Panc1 (cell line): ENCODE results near the gene MLYCD.

Source experiments
- TF ChIP-seq, protein P1 (sequence below): fragments of 450-650 bp; IDR thresholded peaks from 2 replicates; pipeline ENCODE4 v1.5.1; 2017; ENCODE audit warnings: mild to moderate bottlenecking
- TF ChIP-seq, protein P2 (sequence below), 2 experiments: IDR thresholded peaks; 2 replicates each; pipeline ENCODE4 v1.6.1; 2011 to 2012; ENCODE audit warnings: low read depth in 2 of 2, control low read depth in 1 of 2, low read length in 1 of 2, mild to moderate bottlenecking in 1 of 2, moderate library complexity in 1 of 2; ENCODE audit not compliant: insufficient read depth in 1 of 2

DNA sequence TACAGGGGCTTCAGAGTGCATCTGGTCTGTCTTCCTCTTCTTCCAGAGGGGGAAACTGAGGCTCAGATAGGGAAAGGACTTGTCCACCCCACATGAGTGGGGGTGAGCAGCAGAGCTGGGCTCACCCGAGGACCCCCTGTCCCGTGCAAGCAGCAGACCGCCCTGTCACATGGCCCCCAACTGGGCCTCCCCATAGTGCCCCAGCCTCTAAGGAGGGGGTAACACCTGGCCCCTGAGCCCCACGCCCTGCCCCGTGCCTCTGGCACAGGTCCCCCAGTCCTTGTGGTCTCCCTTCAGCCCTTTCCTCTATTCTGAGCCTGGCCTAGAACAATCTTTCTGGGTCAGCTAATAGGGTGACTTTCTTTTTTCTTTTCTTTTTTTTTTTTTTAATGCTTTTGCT lies 62.7 kb downstream of the MLYCD start:
- TF ChIP-seq, protein P1, sequence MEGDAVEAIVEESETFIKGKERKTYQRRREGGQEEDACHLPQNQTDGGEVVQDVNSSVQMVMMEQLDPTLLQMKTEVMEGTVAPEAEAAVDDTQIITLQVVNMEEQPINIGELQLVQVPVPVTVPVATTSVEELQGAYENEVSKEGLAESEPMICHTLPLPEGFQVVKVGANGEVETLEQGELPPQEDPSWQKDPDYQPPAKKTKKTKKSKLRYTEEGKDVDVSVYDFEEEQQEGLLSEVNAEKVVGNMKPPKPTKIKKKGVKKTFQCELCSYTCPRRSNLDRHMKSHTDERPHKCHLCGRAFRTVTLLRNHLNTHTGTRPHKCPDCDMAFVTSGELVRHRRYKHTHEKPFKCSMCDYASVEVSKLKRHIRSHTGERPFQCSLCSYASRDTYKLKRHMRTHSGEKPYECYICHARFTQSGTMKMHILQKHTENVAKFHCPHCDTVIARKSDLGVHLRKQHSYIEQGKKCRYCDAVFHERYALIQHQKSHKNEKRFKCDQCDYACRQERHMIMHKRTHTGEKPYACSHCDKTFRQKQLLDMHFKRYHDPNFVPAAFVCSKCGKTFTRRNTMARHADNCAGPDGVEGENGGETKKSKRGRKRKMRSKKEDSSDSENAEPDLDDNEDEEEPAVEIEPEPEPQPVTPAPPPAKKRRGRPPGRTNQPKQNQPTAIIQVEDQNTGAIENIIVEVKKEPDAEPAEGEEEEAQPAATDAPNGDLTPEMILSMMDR, result no peak
- TF ChIP-seq, protein P2, sequence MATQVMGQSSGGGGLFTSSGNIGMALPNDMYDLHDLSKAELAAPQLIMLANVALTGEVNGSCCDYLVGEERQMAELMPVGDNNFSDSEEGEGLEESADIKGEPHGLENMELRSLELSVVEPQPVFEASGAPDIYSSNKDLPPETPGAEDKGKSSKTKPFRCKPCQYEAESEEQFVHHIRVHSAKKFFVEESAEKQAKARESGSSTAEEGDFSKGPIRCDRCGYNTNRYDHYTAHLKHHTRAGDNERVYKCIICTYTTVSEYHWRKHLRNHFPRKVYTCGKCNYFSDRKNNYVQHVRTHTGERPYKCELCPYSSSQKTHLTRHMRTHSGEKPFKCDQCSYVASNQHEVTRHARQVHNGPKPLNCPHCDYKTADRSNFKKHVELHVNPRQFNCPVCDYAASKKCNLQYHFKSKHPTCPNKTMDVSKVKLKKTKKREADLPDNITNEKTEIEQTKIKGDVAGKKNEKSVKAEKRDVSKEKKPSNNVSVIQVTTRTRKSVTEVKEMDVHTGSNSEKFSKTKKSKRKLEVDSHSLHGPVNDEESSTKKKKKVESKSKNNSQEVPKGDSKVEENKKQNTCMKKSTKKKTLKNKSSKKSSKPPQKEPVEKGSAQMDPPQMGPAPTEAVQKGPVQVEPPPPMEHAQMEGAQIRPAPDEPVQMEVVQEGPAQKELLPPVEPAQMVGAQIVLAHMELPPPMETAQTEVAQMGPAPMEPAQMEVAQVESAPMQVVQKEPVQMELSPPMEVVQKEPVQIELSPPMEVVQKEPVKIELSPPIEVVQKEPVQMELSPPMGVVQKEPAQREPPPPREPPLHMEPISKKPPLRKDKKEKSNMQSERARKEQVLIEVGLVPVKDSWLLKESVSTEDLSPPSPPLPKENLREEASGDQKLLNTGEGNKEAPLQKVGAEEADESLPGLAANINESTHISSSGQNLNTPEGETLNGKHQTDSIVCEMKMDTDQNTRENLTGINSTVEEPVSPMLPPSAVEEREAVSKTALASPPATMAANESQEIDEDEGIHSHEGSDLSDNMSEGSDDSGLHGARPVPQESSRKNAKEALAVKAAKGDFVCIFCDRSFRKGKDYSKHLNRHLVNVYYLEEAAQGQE (IDR thresholded peaks at IDR 0.05; ENCODE audit: insufficient read depth in 1 of 2, low read depth in 2 of 2, low read length in 1 of 2), result no peak
